Mesodermal cell (in vitro differentiated cells): ENCODE measurements around the gene XDH.

Experiments
- H3K27ac ChIP-seq: 2 replicates; pipeline ENCODE4 v1.7.0; 2013; ENCODE audit warnings: mild to moderate bottlenecking, low read depth, low read length, moderate library complexity; ENCODE audit not compliant: severe bottlenecking
- H3K36me3 ChIP-seq: 2 replicates; pipeline ENCODE4 v1.7.1; 2013; ENCODE audit warnings: mild to moderate bottlenecking, low read length, moderate library complexity; ENCODE audit not compliant: control insufficient read depth, insufficient read depth
- H3K4me1 ChIP-seq: one replicate; pipeline ENCODE4 v1.7.1; 2013; ENCODE audit warnings: mild to moderate bottlenecking, low read length; ENCODE audit not compliant: insufficient read depth, control insufficient read depth, poor library complexity, severe bottlenecking
- H3K4me3 ChIP-seq: 2 replicates; pipeline ENCODE4 v1.7.0; 2013; ENCODE audit warnings: low read length, control low read depth, mild to moderate bottlenecking; ENCODE audit not compliant: insufficient read depth, poor library complexity, severe bottlenecking; ENCODE audit errors: extremely low read depth
- H3K9me3 ChIP-seq: 2 replicates; pipeline ENCODE4 v1.7.1; 2013; ENCODE audit warnings: mild to moderate bottlenecking, low read length, moderate library complexity; ENCODE audit not compliant: control insufficient read depth
- WGBS, 2 experiments: methylation state at CpG; one replicate each; pipeline ENCODE4 v1.1.5; 2013; ENCODE audit warnings: missing lambda C conversion rate in 2 of 2; ENCODE audit not compliant: insufficient coverage in 2 of 2; 5-methylcytosine and 5-hydroxymethylcytosine counted together

Gene XDH

GRCh38 chr2:31426096-31426495 lies 11.6 kb upstream of the XDH start:
- Histone ChIP-seq H3K4me3 (no peak overlapping the region), H3K27ac (no peak overlapping the region), H3K4me1 (no peaks in the 10 kb centered on the region), H3K9me3 (no peaks in the 10 kb centered on the region), H3K36me3 (no peaks in the 10 kb centered on the region)
- WGBS, 2 experiments: 87 to 96% methylated on average over 6 of the region's 8 CpGs

GRCh38 chr2:31421634-31422033 lies 7.1 kb upstream of the XDH start:
- WGBS, 2 experiments: 82 to 97% methylated on average over 3 of the region's 3 CpGs
- H3K4me3 ChIP-seq: no peak overlapping the region

GRCh38 chr2:31420936-31421335 lies 6.4 kb upstream of the XDH start:
- Histone ChIP-seq H3K4me1 (no peaks in the 10 kb centered on the region), H3K4me3 (no peak overlapping the region), H3K36me3 (no peaks in the 10 kb centered on the region), H3K9me3 (no peaks in the 10 kb centered on the region), H3K27ac (no peak overlapping the region)
- 50% methylated on average over 1 of the region's 1 CpG; no CpG with 5 or more reads in 1 of the 2 experiments for WGBS, 2 experiments

More at GRCh38 chr2:31421634-31422033, 7.1 kb upstream of the XDH start:
- H3K36me3 ChIP-seq: no peaks in the 10 kb centered on the region
- H3K9me3 ChIP-seq: no peaks in the 10 kb centered on the region
- H3K27ac ChIP-seq: no peak overlapping the region
- no peaks in the 10 kb centered on the region for H3K4me1 ChIP-seq

- H3K4me1 ChIP-seq: no peaks in the 10 kb centered on the region
- H3K27ac ChIP-seq: no peak overlapping the region
- H3K36me3 ChIP-seq: no peaks in the 10 kb centered on the region
- no peaks in the 10 kb centered on the region for H3K9me3 ChIP-seq
- no peak overlapping the region for H3K4me3 ChIP-seq
Measured at GRCh38 chr2:31419386-31419785, 4.8 kb upstream of the XDH start.

- no peaks in the 10 kb centered on the region for H3K4me1 ChIP-seq
- H3K36me3 ChIP-seq: no peaks in the 10 kb centered on the region
- WGBS, 2 experiments: 83% methylated on average over 1 of the region's 2 CpGs; no CpG with 5 or more reads in 1 of the 2 experiments
- no peak overlapping the region for H3K4me3 ChIP-seq
- H3K27ac ChIP-seq: no peak overlapping the region
- no peaks in the 10 kb centered on the region for H3K9me3 ChIP-seq
Measured at GRCh38 chr2:31415421-31415820, 879 bp upstream of the XDH start.

GRCh38 chr2:31413862-31414550 lies 536 bp downstream of the XDH start:
- no peaks in the 10 kb centered on the region for H3K9me3 ChIP-seq
- no peak overlapping the region for H3K27ac ChIP-seq
- WGBS, 2 experiments: 85 to 100% methylated on average over 1 to 2 of the region's 5 CpGs

GRCh38 chr2:31413025-31413424 lies 1.5 kb downstream of the XDH start:
- Histone ChIP-seq H3K4me3 (no peak overlapping the region), H3K36me3 (no peaks in the 10 kb centered on the region)
- WGBS, 2 experiments: no CpG with 5 or more reads among the region's 1 CpG

More at GRCh38 chr2:31413862-31414550, 536 bp downstream of the XDH start:
- H3K36me3 ChIP-seq: no peaks in the 10 kb centered on the region
- H3K4me3 ChIP-seq: no peak overlapping the region
- H3K4me1 ChIP-seq: no peaks in the 10 kb centered on the region

GRCh38 chr2:31411771-31412170 lies 2.8 kb downstream of the XDH start:
- no peak overlapping the region for H3K4me3 ChIP-seq
- no peaks in the 10 kb centered on the region for H3K36me3 ChIP-seq
- no CpG with 5 or more reads among the region's 2 CpGs for WGBS, 2 experiments

More at GRCh38 chr2:31413025-31413424, 1.5 kb downstream of the XDH start:
- H3K4me1 ChIP-seq: no peaks in the 10 kb centered on the region
- H3K9me3 ChIP-seq: no peaks in the 10 kb centered on the region
- H3K27ac ChIP-seq: no peak overlapping the region

GRCh38 chr2:31406593-31407385 lies 7.8 kb downstream of the XDH start:
- Histone ChIP-seq H3K4me3 (no peak overlapping the region), H3K27ac (no peak overlapping the region), H3K9me3 (no peaks in the 10 kb centered on the region), H3K36me3 (no peaks in the 10 kb centered on the region), H3K4me1 (peaks cover 13% of the 10 kb centered on the region)
- WGBS, 2 experiments: 90 to 91% methylated on average over 4 of the region's 10 CpGs

More at GRCh38 chr2:31411771-31412170, 2.8 kb downstream of the XDH start:
- H3K9me3 ChIP-seq: no peaks in the 10 kb centered on the region
- no peak overlapping the region for H3K27ac ChIP-seq
- no peaks in the 10 kb centered on the region for H3K4me1 ChIP-seq

GRCh38 chr2:31404827-31405226 lies 9.7 kb downstream of the XDH start:
- 60% methylated on average over 1 of the region's 4 CpGs; no CpG with 5 or more reads in 1 of the 2 experiments for WGBS, 2 experiments
- H3K27ac ChIP-seq: no peak overlapping the region
- H3K4me3 ChIP-seq: no peak overlapping the region

GRCh38 chr2:31404302-31404701 lies 10.2 kb downstream of the XDH start:
- no peak overlapping the region for H3K4me3 ChIP-seq
- WGBS, 2 experiments: 100% methylated on average over 1 of the region's 1 CpG; no CpG with 5 or more reads in 1 of the 2 experiments
- H3K9me3 ChIP-seq: no peaks in the 10 kb centered on the region
- H3K27ac ChIP-seq: no peak overlapping the region
- H3K36me3 ChIP-seq: no peaks in the 10 kb centered on the region
- H3K4me1 ChIP-seq: peaks cover 23% of the 10 kb centered on the region

More at GRCh38 chr2:31404827-31405226, 9.7 kb downstream of the XDH start:
- Histone ChIP-seq H3K9me3 (no peaks in the 10 kb centered on the region), H3K4me1 (peaks cover 23% of the 10 kb centered on the region), H3K36me3 (no peaks in the 10 kb centered on the region)
